ENCODE measurements around the gene PARS2. TPM values are rescaled to one million over a fixed set of nuclear protein-coding genes. Genes with fewer than 3 reads are reported as not detected.
A peak's percentile ranks its signal among the peaks of the same experiment; 100 is the strongest.

PARS2 gene
- total RNA-seq: 1 to 10 TPM; 3.2 to 3.3 TPM
- 1 to 10 TPM; 1.0 to 4.1 (median 2.5) TPM for polyA plus RNA-seq
- 0 to 8.8 (median 6.1) reads per million in 6 experiments for total RNA-seq

- POLR2A ChIA-PET: interaction anchor here (2.2 kb wide), 1 partner anchor 48 kb away, joined by 7 read pairs; the partner anchor contains the start of gene TTC4
- Mint-ChIP-seq H3K4me3 (peak within 1 kb of the TSS; percentile 90 to 99 (median 96)), H3K36me3 (peaks cover 0 to under 1% (median under 1%) of the 10 kb centered on the region in 3 donors)
Observed at GRCh38 chr1:54764133-54764921, at the start of gene PARS2. TSS of gene PARS2 (minus strand) at chr1:54764523. CDS start at chr1:54759161, 5,362 bp downstream.

GRCh38 chr1:54814126-54814498, 49.8 kb upstream of the PARS2 start:
- no peak overlapping the region for H3K4me3 Mint-ChIP-seq
- POLR2A ChIA-PET: no interaction called here
- peak overlapping the region in 1 of 10 donors; percentile 27 for H3K27ac Mint-ChIP-seq
- peaks cover 5 to 11% (median 9%) of the 10 kb centered on the region in 4 donors for H3K4me1 Mint-ChIP-seq
- no peak for ATAC-seq
- H3K9me3 Mint-ChIP-seq: no peaks in the 10 kb centered on the region
- no peaks in the 10 kb centered on the region for H3K36me3 Mint-ChIP-seq
- no peaks in the 10 kb centered on the region for H3K27me3 Mint-ChIP-seq
- DNase-seq: peak in 1 of 10 donors; percentile 6

More at GRCh38 chr1:54764133-54764921, at the start of gene PARS2:
- no peaks in the 10 kb centered on the region for H3K9me3 Mint-ChIP-seq
- H3K27me3 Mint-ChIP-seq: no peaks in the 10 kb centered on the region
- ATAC-seq (peak; percentile 93 to 94), DNase-seq (peak; percentile 91 to 98 (median 96))
- peak within 1 kb of the TSS; percentile 84 to 98 (median 94) for H3K27ac Mint-ChIP-seq
- peaks cover 15 to 37% (median 30%) of the 10 kb centered on the region in 4 donors for H3K4me1 Mint-ChIP-seq

GRCh38 chr1:54813485-54814125, 49.3 kb upstream of the PARS2 start:
- H3K27ac Mint-ChIP-seq: no peak overlapping the region
- no peak for DNase-seq
- no peaks in the 10 kb centered on the region for H3K36me3 Mint-ChIP-seq
- POLR2A ChIA-PET: no interaction called here
- H3K27me3 Mint-ChIP-seq: no peaks in the 10 kb centered on the region
- H3K4me3 Mint-ChIP-seq: no peak overlapping the region
- H3K4me1 Mint-ChIP-seq: peaks cover 5 to 11% (median 8%) of the 10 kb centered on the region in 4 donors
- H3K9me3 Mint-ChIP-seq: no peaks in the 10 kb centered on the region
- ATAC-seq: no peak

- POLR2A ChIA-PET: no interaction called here
Observed at GRCh38 chr1:54812801-54813484, 48.6 kb upstream of the PARS2 start.

DNA sequence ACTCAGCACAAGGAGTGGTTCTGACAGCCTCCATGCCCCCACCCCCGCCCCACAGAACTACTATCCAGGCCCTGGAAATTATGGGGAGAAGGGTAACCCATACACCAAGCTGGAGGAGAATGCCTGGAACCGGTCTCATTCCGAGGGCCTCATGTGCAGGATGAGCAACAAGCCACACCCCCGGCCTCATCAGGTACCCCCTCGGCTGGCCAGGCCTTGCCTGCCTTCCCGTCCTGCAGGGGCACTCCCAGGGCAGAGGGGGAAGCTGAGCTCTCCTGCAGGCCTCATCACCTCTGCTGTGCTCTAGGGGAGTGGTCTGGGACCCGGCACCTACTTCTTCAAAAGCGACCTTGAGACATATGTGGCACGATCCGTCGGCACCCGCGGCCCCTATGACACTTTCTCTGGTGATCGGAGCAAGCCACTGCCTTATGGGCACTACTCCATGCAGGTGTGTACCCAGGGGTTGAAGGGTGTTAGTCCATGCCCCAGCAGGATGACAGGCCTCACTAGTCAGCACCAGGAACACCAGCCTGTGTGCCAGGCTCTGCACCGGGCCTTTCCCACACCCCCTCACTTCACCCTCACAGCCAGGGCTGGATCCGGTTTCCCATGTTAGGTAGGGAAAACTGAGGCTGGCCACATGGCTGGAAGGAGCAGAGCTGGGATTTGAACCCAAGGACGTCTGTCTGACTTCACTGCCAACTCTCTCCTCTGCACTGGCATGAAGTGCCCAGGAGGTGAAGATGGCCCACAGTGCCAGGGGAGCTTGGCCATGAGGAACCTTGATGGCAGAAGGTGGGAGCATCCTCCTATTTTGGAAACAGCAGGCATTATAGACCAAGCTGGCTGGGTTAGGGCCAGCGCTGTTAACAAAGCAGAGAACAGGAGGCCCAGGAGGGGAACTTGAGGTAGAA, 47.7 kb upstream of the PARS2 start:
- no peaks in the 10 kb centered on the region for H3K27me3 Mint-ChIP-seq
- DNase-seq (peak in 2 of 10 donors; percentile 13 to 34), ATAC-seq (no peak)
- POLR2A ChIA-PET: no interaction called here
- no peaks in the 10 kb centered on the region for H3K36me3 Mint-ChIP-seq
- H3K27ac Mint-ChIP-seq: no peak overlapping the region
- H3K4me3 Mint-ChIP-seq: no peak overlapping the region
- peaks cover 0 to 19% (median 0%) of the 10 kb centered on the region in 4 donors for H3K4me1 Mint-ChIP-seq
- no peaks in the 10 kb centered on the region for H3K9me3 Mint-ChIP-seq

More at GRCh38 chr1:54812801-54813484, 48.6 kb upstream of the PARS2 start:
- H3K4me1 Mint-ChIP-seq: peaks cover 2 to 13% (median 2%) of the 10 kb centered on the region in 4 donors
- peak in 2 of 10 donors; percentile 15 to 36 for DNase-seq
- H3K4me3 Mint-ChIP-seq: peak overlapping the region in 1 of 10 donors; percentile 22
- no peaks in the 10 kb centered on the region for H3K9me3 Mint-ChIP-seq
- H3K27ac Mint-ChIP-seq: no peak overlapping the region
- H3K27me3 Mint-ChIP-seq: no peaks in the 10 kb centered on the region
- ATAC-seq: peak in 1 of 2 donors; percentile 47
- H3K36me3 Mint-ChIP-seq: no peaks in the 10 kb centered on the region

DNA sequence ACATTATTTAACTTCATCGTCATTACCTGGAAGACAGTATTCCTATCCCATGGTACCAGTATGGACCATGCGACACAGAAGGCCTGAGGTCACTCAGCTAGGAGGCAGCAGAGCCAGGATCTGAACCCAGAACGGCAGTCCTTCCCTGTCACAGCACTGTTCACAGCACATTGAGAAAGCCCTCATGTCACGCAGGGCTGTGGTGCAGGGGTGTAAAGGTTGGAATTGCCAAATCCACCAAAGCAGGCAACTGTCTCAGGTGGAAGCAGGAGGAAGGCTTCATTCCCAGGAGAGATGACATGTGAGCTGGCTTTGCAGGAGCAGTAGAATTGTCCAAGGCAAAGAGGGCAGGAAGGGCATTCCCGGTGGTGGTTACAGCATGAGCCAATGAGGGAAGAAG, 46.7 kb upstream of the PARS2 start:
- Mint-ChIP-seq H3K4me1 (peaks cover 0 to 22% (median 0%) of the 10 kb centered on the region in 4 donors), H3K9me3 (no peaks in the 10 kb centered on the region), H3K27ac (peak overlapping the region in 1 of 10 donors; percentile 10), H3K4me3 (no peak overlapping the region), H3K27me3 (no peaks in the 10 kb centered on the region), H3K36me3 (no peaks in the 10 kb centered on the region)
- POLR2A ChIA-PET: no interaction called here
- peak in 1 of 10 donors; percentile 3 for DNase-seq
- no peak for ATAC-seq

- H3K4me3 Mint-ChIP-seq: no peak overlapping the region
- H3K27me3 Mint-ChIP-seq: no peaks in the 10 kb centered on the region
- no peaks in the 10 kb centered on the region for H3K9me3 Mint-ChIP-seq
- DNase-seq: peak; percentile 30 to 78 (median 54)
- H3K4me1 Mint-ChIP-seq: peaks cover 0 to 22% (median 0%) of the 10 kb centered on the region in 4 donors
- peak overlapping the region in 2 of 10 donors; percentile 6 to 31 for H3K27ac Mint-ChIP-seq
- ATAC-seq: peak; percentile 83 to 93
- no peaks in the 10 kb centered on the region for H3K36me3 Mint-ChIP-seq
- POLR2A ChIA-PET: no interaction called here
Observed at GRCh38 chr1:54810153-54810942, 46.0 kb upstream of the PARS2 start.

- Mint-ChIP-seq H3K4me1 (peaks cover 0 to 28% (median 1%) of the 10 kb centered on the region in 4 donors), H3K4me3 (no peak overlapping the region), H3K27me3 (no peaks in the 10 kb centered on the region), H3K36me3 (no peaks in the 10 kb centered on the region), H3K9me3 (no peaks in the 10 kb centered on the region), H3K27ac (peak overlapping the region in 1 of 10 donors; percentile 15)
- POLR2A ChIA-PET: no interaction called here
- DNase-seq (peak in 2 of 10 donors; percentile 4 to 11), ATAC-seq (no peak)
Observed at GRCh38 chr1:54809496-54810074, 45.3 kb upstream of the PARS2 start.

- Mint-ChIP-seq H3K4me3 (peak overlapping the region in 2 of 10 donors; percentile 52 to 70), H3K9me3 (no peaks in the 10 kb centered on the region), H3K27me3 (no peaks in the 10 kb centered on the region), H3K27ac (peak overlapping the region in 5 of 10 donors; percentile 0 to 87 (median 48)), H3K36me3 (no peaks in the 10 kb centered on the region), H3K4me1 (peaks cover 0 to 36% (median 5%) of the 10 kb centered on the region in 4 donors)
- DNase-seq: peak in 2 of 10 donors; percentile 8 to 36
- POLR2A ChIA-PET: no interaction called here
- ATAC-seq: no peak
Observed at GRCh38 chr1:54808443-54809207, 44.3 kb upstream of the PARS2 start.

DNA sequence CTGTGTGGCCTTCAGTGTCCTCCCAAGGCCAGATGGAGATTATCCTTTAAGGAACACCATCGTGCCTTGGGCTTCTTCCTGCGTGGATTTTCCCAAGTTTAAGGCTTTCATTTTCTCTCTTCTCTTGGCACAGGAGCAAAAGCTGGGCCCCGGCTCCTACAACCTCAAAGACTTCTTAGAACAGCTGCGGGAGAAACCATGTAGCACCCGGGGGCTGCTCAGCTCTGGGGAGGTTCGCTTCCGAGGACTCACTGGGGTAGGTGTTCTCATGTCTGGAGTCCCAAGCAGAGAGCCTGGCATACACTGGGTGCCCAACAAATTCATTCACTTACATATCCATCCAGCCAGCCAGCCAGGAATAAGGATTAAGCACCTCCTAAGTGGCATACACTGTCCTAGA, 43.4 kb upstream of the PARS2 start:
- Mint-ChIP-seq H3K4me3 (peak overlapping the region in 3 of 10 donors; percentile 7 to 70 (median 52)), H3K4me1 (peaks cover 0 to 41% (median 7%) of the 10 kb centered on the region in 4 donors), H3K27me3 (no peaks in the 10 kb centered on the region), H3K27ac (peak overlapping the region in 2 of 10 donors; percentile 69 to 87), H3K36me3 (no peaks in the 10 kb centered on the region), H3K9me3 (no peaks in the 10 kb centered on the region)
- DNase-seq (peak in 1 of 10 donors; percentile 32), ATAC-seq (no peak)
- POLR2A ChIA-PET: no interaction called here
